ENCODE data around the gene PIWIL1.

GRCh38 chr12:130299574-130299973, 38.1 kb upstream of the PIWIL1 start:
- TF ChIP-seq POLR2AphosphoS2 (conservative IDR thresholded peaks at IDR 0.05; ENCODE audit: low read length): no peak
- TF ChIP-seq NFE2L2 (conservative IDR thresholded peaks at IDR 0.05; ENCODE audit: low read length): no peak
